Activated T-cell treated with anti-CD3 and anti-CD28 coated beads, Interleukin-2, amount 50 U/mL, for 24 hours (primary cell): ENCODE results near the gene FASLG.
A peak's percentile ranks its signal among the peaks of the same experiment; 100 is the strongest.
"Not testable (repeated sequence)": the region's sequence is repeated elsewhere in the genome, so short reads cannot be mapped to it uniquely, and the experiment has no call there.

Source experiments
- DNase-seq: peaks from one replicate; pipeline ENCODE4 v3.0.0-alpha.2; 2020
- H3K27ac Mint-ChIP-seq: 2 replicates; pipeline ENCODE4 v1.8.0; 2020; ENCODE audit warnings: mild to moderate bottlenecking, mixed read lengths
- H3K27me3 Mint-ChIP-seq: 2 replicates; pipeline ENCODE4 v1.8.0; 2020; ENCODE audit warnings: mixed read lengths
- H3K36me3 Mint-ChIP-seq: 2 replicates; pipeline ENCODE4 v1.8.0; 2020; ENCODE audit warnings: low read depth, mixed read lengths
- H3K4me1 Mint-ChIP-seq: 2 replicates; pipeline ENCODE4 v1.8.0; 2020; ENCODE audit warnings: low read depth, mixed read lengths
- H3K4me3 Mint-ChIP-seq: 2 replicates; pipeline ENCODE4 v1.8.0; 2020; ENCODE audit warnings: mild to moderate bottlenecking, moderate library complexity, mixed read lengths
- H3K9me3 Mint-ChIP-seq: 2 replicates; pipeline ENCODE4 v1.8.0; 2020; ENCODE audit warnings: mixed read lengths

FASLG gene, protein sequence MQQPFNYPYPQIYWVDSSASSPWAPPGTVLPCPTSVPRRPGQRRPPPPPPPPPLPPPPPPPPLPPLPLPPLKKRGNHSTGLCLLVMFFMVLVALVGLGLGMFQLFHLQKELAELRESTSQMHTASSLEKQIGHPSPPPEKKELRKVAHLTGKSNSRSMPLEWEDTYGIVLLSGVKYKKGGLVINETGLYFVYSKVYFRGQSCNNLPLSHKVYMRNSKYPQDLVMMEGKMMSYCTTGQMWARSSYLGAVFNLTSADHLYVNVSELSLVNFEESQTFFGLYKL

DNA sequence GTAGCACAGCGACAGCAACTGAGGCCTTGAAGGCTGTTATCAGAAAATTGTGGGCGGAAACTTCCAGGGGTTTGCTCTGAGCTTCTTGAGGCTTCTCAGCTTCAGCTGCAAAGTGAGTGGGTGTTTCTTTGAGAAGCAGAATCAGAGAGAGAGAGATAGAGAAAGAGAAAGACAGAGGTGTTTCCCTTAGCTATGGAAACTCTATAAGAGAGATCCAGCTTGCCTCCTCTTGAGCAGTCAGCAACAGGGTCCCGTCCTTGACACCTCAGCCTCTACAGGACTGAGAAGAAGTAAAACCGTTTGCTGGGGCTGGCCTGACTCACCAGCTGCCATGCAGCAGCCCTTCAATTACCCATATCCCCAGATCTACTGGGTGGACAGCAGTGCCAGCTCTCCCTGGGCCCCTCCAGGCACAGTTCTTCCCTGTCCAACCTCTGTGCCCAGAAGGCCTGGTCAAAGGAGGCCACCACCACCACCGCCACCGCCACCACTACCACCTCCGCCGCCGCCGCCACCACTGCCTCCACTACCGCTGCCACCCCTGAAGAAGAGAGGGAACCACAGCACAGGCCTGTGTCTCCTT, at the start of gene FASLG:
Gene FASLG, plus strand, starts transcription at position 233 of the 583 bp plus-strand sequence. Its CDS starts 99 bp downstream, at position 332.
- peaks cover 84% of the 10 kb centered on the region for H3K4me1 Mint-ChIP-seq
- peak within 1 kb of the TSS; percentile 95 for H3K27ac Mint-ChIP-seq
- peaks cover 10% of the 10 kb centered on the region for H3K9me3 Mint-ChIP-seq
- no peaks in the 10 kb centered on the region for H3K27me3 Mint-ChIP-seq
- peak within 1 kb of the TSS; percentile 92 for H3K4me3 Mint-ChIP-seq
- H3K36me3 Mint-ChIP-seq = peaks cover 48% of the 10 kb centered on the region
- DNase-seq = peak; percentile 76

DNA sequence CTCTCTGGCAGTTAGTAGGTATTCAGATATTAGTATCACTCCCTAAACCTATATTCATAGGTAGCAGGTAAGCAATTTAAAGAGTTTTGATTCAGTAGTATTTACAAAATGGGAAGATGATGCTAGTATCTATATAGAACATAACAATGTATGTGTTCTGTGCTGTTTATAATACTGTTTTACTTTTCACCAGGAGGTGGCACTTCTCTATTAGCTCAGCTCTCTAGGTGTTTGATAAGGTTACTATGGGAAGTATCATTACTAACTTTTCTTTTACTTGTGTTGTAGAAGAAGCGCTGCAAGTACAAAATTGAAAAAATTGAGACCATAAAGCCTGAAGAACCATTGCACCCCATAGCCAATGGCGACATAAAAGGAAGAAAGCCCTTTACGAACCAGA, 49.4 kb upstream of the FASLG start:
- H3K9me3 Mint-ChIP-seq = no peaks in the 10 kb centered on the region
- no peak overlapping the region for H3K4me3 Mint-ChIP-seq
- H3K4me1 Mint-ChIP-seq = peaks cover 12% of the 10 kb centered on the region
- peaks cover 54% of the 10 kb centered on the region for H3K36me3 Mint-ChIP-seq
- H3K27me3 Mint-ChIP-seq = no peaks in the 10 kb centered on the region
- DNase-seq = no peak
- H3K27ac Mint-ChIP-seq = no peak overlapping the region

DNA sequence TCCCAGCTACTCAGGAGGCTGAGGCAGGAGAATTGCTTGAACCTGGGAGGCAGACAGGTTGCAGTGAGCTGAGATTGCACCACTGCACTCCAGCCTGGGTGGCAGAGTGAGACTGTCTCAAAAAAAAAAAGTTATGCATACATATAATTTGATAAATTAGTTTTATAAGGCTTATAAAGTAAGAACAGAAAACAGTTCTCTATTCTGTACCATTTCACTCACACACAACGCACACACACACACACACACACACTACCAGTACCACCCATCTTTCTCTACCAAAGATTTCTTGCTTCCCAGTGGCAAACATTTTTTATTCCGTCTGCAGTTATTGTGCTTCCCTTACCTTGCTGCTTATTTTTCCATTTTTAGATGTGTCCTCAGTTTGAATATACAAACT, 46.4 kb upstream of the FASLG start:
- Mint-ChIP-seq H3K9me3 (peaks cover 20% of the 10 kb centered on the region), H3K4me1 (peaks cover 9% of the 10 kb centered on the region), H3K4me3 (no peak overlapping the region), H3K36me3 (peaks cover 52% of the 10 kb centered on the region), H3K27ac (no peak overlapping the region), H3K27me3 (no peaks in the 10 kb centered on the region)
- DNase-seq = no peak

DNA sequence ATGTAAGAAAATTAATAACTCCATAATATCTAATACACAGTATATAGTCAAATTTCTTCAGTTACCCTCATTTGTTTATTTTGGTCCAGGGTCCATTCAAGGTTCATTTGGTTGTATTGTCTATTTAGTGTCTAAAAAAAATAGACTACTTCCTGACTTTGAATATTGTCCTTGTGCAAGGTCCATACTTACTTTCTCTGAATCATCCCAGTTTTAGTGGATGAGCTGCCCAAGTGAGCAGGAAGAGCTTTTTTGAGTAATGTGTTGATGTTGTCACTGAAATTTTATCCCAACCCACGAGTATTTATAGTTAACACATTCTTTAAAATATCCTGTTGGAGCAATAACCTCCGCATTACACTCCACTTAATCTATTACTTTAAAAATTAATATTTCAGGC, 45.6 kb upstream of the FASLG start:
- no peak for DNase-seq
- H3K36me3 Mint-ChIP-seq = peaks cover 53% of the 10 kb centered on the region
- H3K4me1 Mint-ChIP-seq = peaks cover 9% of the 10 kb centered on the region
- H3K27ac Mint-ChIP-seq = no peak overlapping the region
- no peak overlapping the region for H3K4me3 Mint-ChIP-seq
- H3K27me3 Mint-ChIP-seq = no peaks in the 10 kb centered on the region
- H3K9me3 Mint-ChIP-seq = peaks cover 26% of the 10 kb centered on the region

DNA sequence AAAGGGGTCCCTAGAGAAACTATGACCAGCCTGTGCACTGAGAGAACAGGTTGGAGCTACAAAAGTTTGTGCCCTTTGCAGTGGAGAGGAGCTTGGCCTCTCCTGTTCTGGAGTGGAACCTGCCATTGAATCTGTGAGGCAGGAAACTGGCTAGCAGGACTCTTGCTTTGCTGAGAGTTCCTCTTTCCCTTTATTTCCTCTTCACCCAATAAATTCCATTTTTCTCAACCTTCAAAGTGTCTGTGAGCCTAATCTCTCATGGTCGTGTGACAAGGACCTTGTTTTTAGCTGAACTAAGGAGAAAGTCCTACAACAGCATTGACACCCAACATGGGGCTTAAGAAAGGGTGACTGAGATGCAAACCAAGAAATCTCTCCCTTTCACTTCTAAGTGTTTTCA, 42.7 kb upstream of the FASLG start:
- Mint-ChIP-seq H3K27ac (no peak overlapping the region), H3K27me3 (no peaks in the 10 kb centered on the region), H3K4me1 (no peaks in the 10 kb centered on the region), H3K9me3 (peaks cover 46% of the 10 kb centered on the region), H3K36me3 (peaks cover 30% of the 10 kb centered on the region), H3K4me3 (no peak overlapping the region)
- DNase-seq = no peak

DNA sequence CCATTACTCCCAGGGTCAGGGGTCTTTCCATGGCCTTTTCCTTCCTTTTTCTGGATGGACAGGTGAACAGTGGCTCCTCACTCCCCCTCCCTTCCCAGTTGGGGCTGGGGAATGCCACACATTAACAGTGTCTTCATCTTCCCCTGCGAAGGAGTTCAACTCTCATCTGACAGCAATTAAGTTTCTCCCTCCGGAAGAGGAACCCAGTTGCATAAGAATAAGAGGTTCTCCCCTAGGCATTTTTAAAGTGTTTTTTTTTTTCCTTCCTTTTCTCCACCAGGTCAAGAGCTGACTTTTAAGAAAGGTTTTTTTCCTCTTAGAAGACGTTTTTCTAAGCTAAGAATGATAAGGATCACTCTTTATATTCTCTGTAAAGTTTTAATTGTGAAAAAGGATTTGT, 42.3 kb upstream of the FASLG start:
- H3K4me1 Mint-ChIP-seq = no peaks in the 10 kb centered on the region
- H3K27ac Mint-ChIP-seq = no peak overlapping the region
- peaks cover 49% of the 10 kb centered on the region for H3K9me3 Mint-ChIP-seq
- H3K4me3 Mint-ChIP-seq = no peak overlapping the region
- H3K27me3 Mint-ChIP-seq = no peaks in the 10 kb centered on the region
- peaks cover 28% of the 10 kb centered on the region for H3K36me3 Mint-ChIP-seq
- no peak for DNase-seq

DNA sequence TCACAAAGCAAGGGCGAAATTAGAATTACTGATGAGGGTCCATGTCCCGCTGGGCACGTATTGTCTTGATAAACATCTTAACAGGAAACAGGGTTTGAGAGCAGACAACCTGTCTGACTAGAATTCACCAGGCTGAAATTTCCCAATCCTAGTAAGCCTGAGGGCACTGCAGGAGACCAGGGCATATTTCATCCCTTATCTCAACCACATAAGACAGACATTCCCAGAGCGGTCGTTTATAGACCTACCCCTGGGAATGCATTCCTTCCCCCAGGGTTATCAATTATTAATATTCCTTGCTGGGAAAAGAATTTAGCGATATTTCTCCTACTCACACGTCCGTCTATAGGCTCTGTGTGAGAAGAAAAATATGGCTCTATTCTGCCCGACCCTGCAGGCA, 38.3 kb upstream of the FASLG start:
- not testable (repeated sequence) for H3K4me3 Mint-ChIP-seq, H3K27me3 Mint-ChIP-seq, DNase-seq, H3K4me1 Mint-ChIP-seq, H3K27ac Mint-ChIP-seq
- Mint-ChIP-seq H3K9me3 (peaks cover 46% of the 10 kb centered on the region), H3K36me3 (peaks cover 21% of the 10 kb centered on the region)

DNA sequence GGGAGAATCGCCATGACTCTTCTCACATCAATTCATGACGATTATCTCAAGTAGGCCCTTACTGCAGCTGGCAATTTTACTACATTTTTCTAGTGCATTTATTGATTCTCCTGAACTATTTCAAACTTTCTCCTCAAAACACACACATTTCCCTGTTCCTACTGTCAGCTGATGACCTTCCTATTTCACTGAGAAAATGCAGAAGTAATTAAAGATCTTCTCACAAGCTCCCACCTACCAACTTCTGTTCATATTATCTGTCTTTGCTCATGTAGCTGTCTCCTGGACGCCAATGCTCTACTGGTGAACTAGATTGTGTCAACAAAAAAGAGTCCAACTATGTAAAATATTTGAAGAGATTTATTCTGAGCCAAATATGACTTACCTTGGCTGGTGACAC, 36.4 kb upstream of the FASLG start:
- no peak overlapping the region for H3K4me3 Mint-ChIP-seq
- no peak overlapping the region for H3K27ac Mint-ChIP-seq

DNA sequence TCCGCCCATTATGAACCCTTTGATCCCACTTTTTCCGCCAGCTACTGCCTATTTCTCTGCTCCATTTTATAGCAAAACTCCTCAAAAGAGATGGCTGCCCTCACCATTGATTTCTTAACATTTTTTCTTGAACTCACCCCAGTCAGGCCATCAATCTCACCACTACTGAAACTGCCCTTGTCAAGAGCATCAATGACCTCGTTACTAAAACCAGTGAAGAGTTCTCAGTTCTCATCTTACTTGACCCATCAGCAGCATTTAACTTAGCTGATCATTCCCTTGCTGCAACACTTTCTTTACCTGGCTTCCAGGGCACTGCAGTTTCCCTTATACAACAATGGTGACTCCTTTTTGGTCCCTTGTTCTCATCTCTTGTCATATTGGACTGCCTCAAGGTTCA, 35.2 kb upstream of the FASLG start:
- DNase-seq = no peak
- Mint-ChIP-seq H3K27me3 (peaks cover 8% of the 10 kb centered on the region), H3K27ac (no peak overlapping the region), H3K36me3 (peaks cover 7% of the 10 kb centered on the region), H3K9me3 (peaks cover 20% of the 10 kb centered on the region), H3K4me3 (no peak overlapping the region), H3K4me1 (peaks cover 18% of the 10 kb centered on the region)

More for the DNA sequence above, 36.4 kb upstream of the FASLG start:
- no peak for DNase-seq
- Mint-ChIP-seq H3K36me3 (peaks cover 10% of the 10 kb centered on the region), H3K9me3 (peaks cover 29% of the 10 kb centered on the region), H3K4me1 (peaks cover 7% of the 10 kb centered on the region), H3K27me3 (peaks cover 8% of the 10 kb centered on the region)

DNA sequence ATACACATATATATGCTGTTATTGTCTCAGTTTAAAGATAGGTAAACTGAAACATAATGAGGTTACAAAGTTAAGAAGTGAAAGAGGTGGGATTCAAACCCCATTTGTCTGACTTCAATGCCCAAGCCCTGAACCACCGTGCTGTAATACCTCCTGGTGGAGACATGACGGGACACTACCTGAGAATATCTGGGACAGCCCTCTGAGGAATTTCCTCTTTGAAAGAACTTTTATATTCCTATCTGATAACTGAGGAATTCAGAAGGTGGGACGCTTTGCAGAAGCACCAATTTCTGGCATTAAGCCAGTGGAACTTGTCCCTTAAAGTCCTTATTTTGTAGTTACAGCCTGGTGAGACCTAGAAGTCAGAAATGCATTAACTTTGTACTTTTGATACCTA, 32.1 kb upstream of the FASLG start:
- Mint-ChIP-seq H3K9me3 (no peaks in the 10 kb centered on the region), H3K27me3 (peaks cover 8% of the 10 kb centered on the region), H3K27ac (no peak overlapping the region), H3K36me3 (no peaks in the 10 kb centered on the region), H3K4me1 (peaks cover 44% of the 10 kb centered on the region), H3K4me3 (no peak overlapping the region)
- DNase-seq = no peak

DNA sequence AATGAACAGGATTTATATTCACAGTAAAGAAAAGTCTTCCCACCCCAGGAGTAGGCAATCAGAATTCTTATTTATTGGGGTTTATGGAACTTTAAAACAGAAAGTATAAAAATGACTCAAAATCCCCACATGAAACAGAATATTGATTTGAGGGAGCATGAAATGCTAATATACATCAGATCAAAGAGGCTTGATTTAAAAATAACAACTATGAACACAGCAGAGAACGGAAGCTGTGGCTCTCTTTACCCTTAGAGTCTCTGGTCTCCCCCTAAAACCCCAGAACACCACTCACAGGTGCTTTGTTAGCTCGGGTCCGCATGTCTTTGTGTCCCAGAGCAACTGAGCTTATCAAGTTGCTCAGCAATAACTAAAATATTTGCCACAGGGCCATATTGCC, 31.2 kb upstream of the FASLG start:
- H3K4me3 Mint-ChIP-seq = no peak overlapping the region
- no peaks in the 10 kb centered on the region for H3K9me3 Mint-ChIP-seq
- no peak overlapping the region for H3K27ac Mint-ChIP-seq
- H3K27me3 Mint-ChIP-seq = peaks cover 8% of the 10 kb centered on the region
- H3K4me1 Mint-ChIP-seq = peaks cover 50% of the 10 kb centered on the region
- H3K36me3 Mint-ChIP-seq = no peaks in the 10 kb centered on the region
- DNase-seq = no peak

DNA sequence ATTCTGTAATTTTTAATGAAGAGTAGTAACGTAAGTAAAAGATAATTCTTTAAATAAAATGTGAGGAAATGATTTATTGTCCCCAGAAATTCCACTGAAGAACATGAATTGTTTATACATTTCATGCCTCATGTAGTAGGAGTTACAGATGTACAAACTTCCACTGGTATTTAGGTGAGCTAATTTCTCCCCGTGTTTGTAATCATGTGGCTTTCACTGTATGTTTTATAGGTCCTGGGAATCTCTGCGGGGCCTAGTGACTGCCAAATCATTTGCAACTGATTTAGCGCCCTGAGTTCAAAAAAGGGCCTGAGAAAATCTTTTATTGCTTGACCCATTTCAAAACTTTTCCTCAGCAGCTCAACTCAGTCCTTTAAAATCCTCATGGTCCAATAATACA, 30.5 kb upstream of the FASLG start:
- Mint-ChIP-seq H3K4me1 (peaks cover 53% of the 10 kb centered on the region), H3K27me3 (peaks cover 8% of the 10 kb centered on the region), H3K4me3 (no peak overlapping the region)

DNA sequence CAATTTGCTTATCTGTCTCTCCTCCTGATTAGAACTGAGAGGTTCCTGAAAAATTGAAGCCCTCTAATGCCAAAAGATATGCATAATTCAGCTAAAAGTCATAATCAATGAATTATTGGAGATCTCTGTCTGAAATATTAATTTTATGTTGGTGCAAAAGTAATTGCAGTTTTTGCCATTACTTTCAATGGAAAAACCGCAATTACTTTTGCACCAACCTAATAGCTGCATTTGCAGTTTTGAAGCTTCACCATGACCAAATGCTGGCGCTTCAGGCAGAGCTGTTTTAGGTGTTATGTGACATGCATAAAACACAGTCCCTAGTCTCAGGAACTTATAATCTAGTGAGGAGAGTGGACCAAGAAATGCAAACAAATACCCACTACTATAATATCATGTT, 29.7 kb upstream of the FASLG start:
- H3K4me3 Mint-ChIP-seq = no peak overlapping the region

More for the DNA sequence above, 30.5 kb upstream of the FASLG start:
- H3K27ac Mint-ChIP-seq = no peak overlapping the region
- no peak for DNase-seq
- no peaks in the 10 kb centered on the region for H3K9me3 Mint-ChIP-seq
- no peaks in the 10 kb centered on the region for H3K36me3 Mint-ChIP-seq

DNA sequence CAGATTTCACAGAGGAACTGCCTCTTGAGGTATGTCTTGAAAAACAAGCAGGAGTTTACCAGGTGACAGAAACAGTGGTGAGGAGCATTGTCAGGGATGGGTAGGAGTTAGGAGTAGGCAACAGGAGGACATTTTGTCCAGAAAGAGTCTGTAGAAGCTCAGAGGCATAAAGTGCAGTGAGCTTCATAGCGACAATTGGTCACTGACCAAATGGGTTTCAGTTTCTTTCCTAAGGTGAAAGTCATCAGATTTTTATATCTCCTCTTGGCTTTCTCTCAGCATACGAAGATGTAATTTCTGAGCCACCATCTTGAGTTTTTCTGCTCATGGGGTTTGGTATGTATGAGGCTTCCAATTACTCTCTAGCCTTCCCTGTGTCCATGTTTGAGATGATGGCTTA, 29.3 kb upstream of the FASLG start:
- DNase-seq = no peak
- Mint-ChIP-seq H3K9me3 (no peaks in the 10 kb centered on the region), H3K36me3 (no peaks in the 10 kb centered on the region), H3K4me3 (no peak overlapping the region), H3K27me3 (peaks cover 8% of the 10 kb centered on the region), H3K27ac (no peak overlapping the region), H3K4me1 (peaks cover 53% of the 10 kb centered on the region)

More for the DNA sequence above, 29.7 kb upstream of the FASLG start:
- DNase-seq = no peak
- H3K36me3 Mint-ChIP-seq = no peaks in the 10 kb centered on the region
- H3K27ac Mint-ChIP-seq = no peak overlapping the region
- peaks cover 8% of the 10 kb centered on the region for H3K27me3 Mint-ChIP-seq
- H3K9me3 Mint-ChIP-seq = no peaks in the 10 kb centered on the region
- peaks cover 53% of the 10 kb centered on the region for H3K4me1 Mint-ChIP-seq

DNA sequence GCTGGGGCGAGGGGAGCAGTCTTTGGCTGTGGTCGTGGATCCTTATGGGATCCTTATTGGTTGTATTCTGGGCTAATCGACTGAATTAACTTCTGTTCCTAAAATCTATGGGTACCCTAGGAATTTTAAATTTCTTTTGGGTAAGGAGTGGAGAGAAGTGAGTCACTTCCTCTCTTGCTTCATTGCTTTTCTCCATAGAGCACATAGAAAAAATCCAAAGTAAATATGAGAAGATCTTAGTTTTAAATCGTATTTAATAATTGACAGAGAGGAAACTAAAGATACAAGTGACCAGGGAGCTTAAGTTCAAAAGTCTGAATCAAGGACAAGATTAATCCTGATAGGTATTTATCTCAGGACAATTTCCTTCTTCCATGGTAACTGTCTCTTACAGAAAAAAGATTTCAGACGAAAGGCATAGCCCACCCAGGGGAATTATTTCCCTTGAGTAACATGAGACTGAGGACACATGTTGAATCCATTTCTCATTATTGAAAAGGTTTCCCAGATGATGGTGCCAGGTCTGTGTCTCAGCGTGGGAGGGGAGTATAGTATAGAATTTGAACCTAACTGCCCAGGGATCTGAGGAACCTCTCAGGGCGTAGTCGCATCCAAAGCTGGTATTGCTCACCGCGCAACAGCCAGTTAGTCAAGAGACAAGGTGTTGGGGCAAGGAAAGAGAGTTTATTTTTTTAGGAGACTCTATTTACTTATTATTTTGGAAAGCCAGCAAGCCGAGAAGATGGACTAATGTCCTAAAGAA, 28.7 kb upstream of the FASLG start:
- Mint-ChIP-seq H3K4me3 (no peak overlapping the region), H3K36me3 (no peaks in the 10 kb centered on the region), H3K4me1 (peaks cover 53% of the 10 kb centered on the region), H3K27ac (no peak overlapping the region), H3K9me3 (no peaks in the 10 kb centered on the region), H3K27me3 (peaks cover 8% of the 10 kb centered on the region)
- DNase-seq = no peak
